Coronary artery (tissue), 2 donors: ENCODE results near the gene FDXR.

ENCODE experiments used
- DNase-seq: peaks from one replicate; pipeline ENCODE4 v3.0.0-alpha.2; 2017; ENCODE audit warnings: low spot score
- H3K27ac ChIP-seq, 2 donors: fragments of 200-600 bp; sonication (generic); one replicate each; pipeline ENCODE4 v1.5.1; 2016 to 2019
- H3K4me3 ChIP-seq: fragments of 200-600 bp; sonication (generic); 2 replicates; pipeline ENCODE4 v1.5.1; 2016; ENCODE audit warnings: mild to moderate bottlenecking, moderate library complexity
- CTCF ChIP-seq: fragments of 200-600 bp; sonication (generic); IDR thresholded peaks from one replicate; pipeline ENCODE4 v1.5.1; 2019; ENCODE audit warnings: antibody characterized with exemption

The FDXR gene

GRCh38 chr17:74882517-74883240 is 9.9 kb upstream of the FDXR start:
- no peak overlapping the region for H3K4me3 ChIP-seq
- DNase-seq: no peak

GRCh38 chr17:74881073-74881472 is 8.3 kb upstream of the FDXR start:
- TF ChIP-seq CTCF: no peak
- no peak overlapping the region for H3K4me3 ChIP-seq

More at GRCh38 chr17:74882517-74883240, 9.9 kb upstream of the FDXR start:
- no peak overlapping the region for H3K27ac ChIP-seq
- TF ChIP-seq CTCF: no peak

GRCh38 chr17:74879308-74879707 is 6.5 kb upstream of the FDXR start:
- DNase-seq: no peak
- TF ChIP-seq CTCF: no peak

More at GRCh38 chr17:74881073-74881472, 8.3 kb upstream of the FDXR start:
- no peak for DNase-seq
- no peak overlapping the region for H3K27ac ChIP-seq

GRCh38 chr17:74878658-74879057 is 5.9 kb upstream of the FDXR start:
- Histone ChIP-seq H3K27ac (no peak overlapping the region), H3K4me3 (no peak overlapping the region)
- no peak for TF ChIP-seq CTCF
- no peak for DNase-seq

More at GRCh38 chr17:74879308-74879707, 6.5 kb upstream of the FDXR start:
- Histone ChIP-seq H3K4me3 (no peak overlapping the region), H3K27ac (no peak overlapping the region)

GRCh38 chr17:74877592-74878548 is 5.1 kb upstream of the FDXR start:
- no peak for TF ChIP-seq CTCF

GRCh38 chr17:74875977-74876593 is 3.3 kb upstream of the FDXR start:
- no peak overlapping the region for H3K4me3 ChIP-seq
- H3K27ac ChIP-seq: no peak overlapping the region
- DNase-seq: no peak
- TF ChIP-seq CTCF: no peak

More at GRCh38 chr17:74877592-74878548, 5.1 kb upstream of the FDXR start:
- Histone ChIP-seq H3K27ac (no peak overlapping the region), H3K4me3 (no peak overlapping the region)
- no peak for DNase-seq
